ENCODE measurements around the gene ERP44.
"Not testable (repeated sequence)": the region's sequence is repeated elsewhere in the genome, so short reads cannot be mapped to it uniquely, and the experiment has no call there.

The ERP44 gene

DNA sequence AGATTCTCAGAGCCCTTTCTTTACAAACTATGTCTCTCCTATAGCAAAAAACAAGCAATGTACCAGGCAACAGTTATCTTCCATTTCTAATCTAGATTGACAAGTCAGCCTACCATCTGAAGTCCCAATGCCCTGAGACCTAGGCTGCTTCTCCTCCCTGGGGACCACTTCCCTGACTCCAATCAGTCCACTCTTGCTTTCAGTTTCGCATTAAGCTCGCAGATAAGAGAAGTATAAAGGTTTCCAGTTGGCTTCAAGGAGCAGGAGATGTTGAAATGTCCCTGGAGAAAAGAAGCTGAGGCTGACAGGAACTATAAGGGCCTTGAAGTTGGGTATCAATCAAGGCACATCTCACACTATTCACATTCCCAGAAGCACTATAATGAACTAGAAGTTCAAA is 32.3 kb downstream of the ERP44 start:
- Histone ChIP-seq H3K4me2 (no peak overlapping the region), H3K27me3 (ENCODE audit: insufficient read depth, low read depth) (no peaks in the 10 kb centered on the region), H3K36me3 (ENCODE audit: insufficient read depth) (no peaks in the 10 kb centered on the region), H3K27ac (no peak overlapping the region), H3K79me2 (ENCODE audit: insufficient read depth, low read depth) (peaks cover 22% of the 10 kb centered on the region; the same call in 1 of the 2 replicates), H3K9ac (no peak overlapping the region), H3K4me1 (ENCODE audit: low read depth, poor library complexity, severe bottlenecking) (peaks cover 12% of the 10 kb centered on the region), H4K20me1 (ENCODE audit: insufficient read depth) (peaks cover 5% of the 10 kb centered on the region; the same call in 1 of the 2 replicates), H2AFZ (ENCODE audit: low read depth) (no peak overlapping the region), H3K4me3 (IDR thresholded peaks at IDR 0.05; ENCODE audit: insufficient read depth, low read depth, low read length) (no peak overlapping the region)
- TF ChIP-seq CTCF (conservative IDR thresholded peaks at IDR 0.05; ENCODE audit: low read depth, low read length), result no peak

GRCh38 chr9:100064872-100065581 is 33.8 kb downstream of the ERP44 start:
- no peaks in the 10 kb centered on the region for H3K36me3 ChIP-seq (ENCODE audit: insufficient read depth)
- H3K79me2 ChIP-seq (ENCODE audit: insufficient read depth, low read depth), result peaks cover 20% of the 10 kb centered on the region; the same call in 1 of the 2 replicates
- H3K4me1 ChIP-seq (ENCODE audit: low read depth, poor library complexity, severe bottlenecking), result peaks cover 15% of the 10 kb centered on the region
- no peak overlapping the region for H3K9ac ChIP-seq
- H2AFZ ChIP-seq (ENCODE audit: low read depth), result no peak overlapping the region
- no peak overlapping the region for H3K4me3 ChIP-seq (IDR thresholded peaks at IDR 0.05; ENCODE audit: insufficient read depth, low read depth, low read length)
- H4K20me1 ChIP-seq (ENCODE audit: insufficient read depth), result no peaks in the 10 kb centered on the region; the same call in 1 of the 2 replicates
- no peak overlapping the region for H3K27ac ChIP-seq
- H3K27me3 ChIP-seq (ENCODE audit: insufficient read depth, low read depth), result no peaks in the 10 kb centered on the region
- TF ChIP-seq CTCF (conservative IDR thresholded peaks at IDR 0.05; ENCODE audit: low read depth, low read length), result no peak
- H3K4me2 ChIP-seq, result no peak overlapping the region

- H3K9ac ChIP-seq, result no peak overlapping the region
- no peak overlapping the region for H3K4me2 ChIP-seq
- H3K4me1 ChIP-seq (ENCODE audit: low read depth, poor library complexity, severe bottlenecking), result peaks cover 33% of the 10 kb centered on the region
- H4K20me1 ChIP-seq (ENCODE audit: insufficient read depth), result no peaks in the 10 kb centered on the region; the same call in 1 of the 2 replicates
- no peaks in the 10 kb centered on the region for H3K27me3 ChIP-seq (ENCODE audit: insufficient read depth, low read depth)
- H3K79me2 ChIP-seq (ENCODE audit: insufficient read depth, low read depth), result peaks cover 15% of the 10 kb centered on the region; the same call in 1 of the 2 replicates
- H3K36me3 ChIP-seq (ENCODE audit: insufficient read depth), result no peaks in the 10 kb centered on the region
- no peak overlapping the region for H3K4me3 ChIP-seq (IDR thresholded peaks at IDR 0.05; ENCODE audit: insufficient read depth, low read depth, low read length)
- TF ChIP-seq CTCF (conservative IDR thresholded peaks at IDR 0.05; ENCODE audit: low read depth, low read length), result no peak
- H2AFZ ChIP-seq (ENCODE audit: low read depth), result no peak overlapping the region
- no peak overlapping the region for H3K27ac ChIP-seq
These were observed 35.6 kb downstream of the ERP44 start for GRCh38 chr9:100063185-100063584.

DNA sequence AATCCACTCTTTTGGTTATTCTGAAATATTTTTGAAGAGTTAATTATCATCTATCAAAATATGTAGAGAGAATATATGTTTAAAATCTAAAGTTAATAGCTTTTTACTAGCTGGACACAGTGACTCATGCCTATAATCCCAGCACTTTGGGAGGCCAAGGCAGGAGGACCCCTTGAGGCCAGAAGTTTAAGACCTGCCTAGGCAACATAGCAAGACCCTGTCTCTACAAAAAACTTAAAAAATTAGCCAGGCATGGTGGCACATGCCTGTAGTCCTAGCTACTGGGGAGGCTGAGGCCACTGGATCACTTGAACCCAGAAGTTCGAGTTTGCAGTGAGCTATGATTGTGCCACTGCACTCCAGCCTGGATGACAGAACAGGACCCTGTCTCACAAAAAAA is 36.1 kb downstream of the ERP44 start:
- not testable (repeated sequence) for H3K36me3 ChIP-seq (ENCODE audit: insufficient read depth); H3K4me3 ChIP-seq (IDR thresholded peaks at IDR 0.05; ENCODE audit: insufficient read depth, low read depth, low read length); H3K4me2 ChIP-seq; H3K9ac ChIP-seq; H3K27me3 ChIP-seq (ENCODE audit: insufficient read depth, low read depth); H2AFZ ChIP-seq (ENCODE audit: low read depth); H4K20me1 ChIP-seq (ENCODE audit: insufficient read depth); H3K27ac ChIP-seq
- Histone ChIP-seq H3K4me1 (ENCODE audit: low read depth, poor library complexity, severe bottlenecking) (peaks cover 38% of the 10 kb centered on the region), H3K79me2 (ENCODE audit: insufficient read depth, low read depth) (peaks cover 15% of the 10 kb centered on the region; the same call in 1 of the 2 replicates)
